HG03045 (cell line): Measurements from ENCODE around the gene AMFR.

Source experiments
- ATAC-seq: cut with Tn5 transposase; IDR thresholded peaks from one replicate; pipeline ENCODE4 v1.9.1; 2021; ENCODE audit warnings: mild to moderate bottlenecking, moderate library complexity; ENCODE audit not compliant: unreplicated experiment

The AMFR gene

GRCh38 chr16:56349711-56350161 lies 75.6 kb downstream of the AMFR start:
- ATAC-seq: no peak

GRCh38 chr16:56349086-56349415 lies 76.3 kb downstream of the AMFR start:
- ATAC-seq: no peak

- no peak for ATAC-seq
These were observed 76.9 kb downstream of the AMFR start for GRCh38 chr16:56348168-56349085.

- no peak for ATAC-seq
These were observed 77.7 kb downstream of the AMFR start for GRCh38 chr16:56347670-56348069.

- no peak for ATAC-seq
These were observed 78.2 kb downstream of the AMFR start for GRCh38 chr16:56347166-56347565.

- no peak for ATAC-seq
These were observed 79.0 kb downstream of the AMFR start for GRCh38 chr16:56346131-56346890.

GRCh38 chr16:56345406-56346050 lies 79.8 kb downstream of the AMFR start:
- ATAC-seq: no peak

- no peak for ATAC-seq
These were observed 80.6 kb downstream of the AMFR start for GRCh38 chr16:56344518-56345405.

GRCh38 chr16:56343661-56344517 lies 81.5 kb downstream of the AMFR start:
- ATAC-seq: no peak

- ATAC-seq: no peak
These were observed 83.5 kb downstream of the AMFR start for GRCh38 chr16:56341656-56342399.

- ATAC-seq: no peak
These were observed 84.4 kb downstream of the AMFR start for GRCh38 chr16:56340864-56341365.

GRCh38 chr16:56340416-56340815 lies 84.9 kb downstream of the AMFR start:
- ATAC-seq: no peak

- no peak for ATAC-seq
These were observed 85.7 kb downstream of the AMFR start for GRCh38 chr16:56339431-56340195.

GRCh38 chr16:56338566-56339318 lies 86.6 kb downstream of the AMFR start:
- ATAC-seq: no peak

GRCh38 chr16:56337858-56338325 lies 87.5 kb downstream of the AMFR start:
- no peak for ATAC-seq

GRCh38 chr16:56337131-56337857 lies 88.1 kb downstream of the AMFR start:
- no peak for ATAC-seq
